ENCODE data around the gene RAI14. TPM values are rescaled to one million over a fixed set of nuclear protein-coding genes. Genes with fewer than 3 reads are reported as not detected.

The RAI14 gene
- total RNA-seq, 3 donors from 2014 or later: 12.5 to 38.7 (median 22.4) TPM

DNA sequence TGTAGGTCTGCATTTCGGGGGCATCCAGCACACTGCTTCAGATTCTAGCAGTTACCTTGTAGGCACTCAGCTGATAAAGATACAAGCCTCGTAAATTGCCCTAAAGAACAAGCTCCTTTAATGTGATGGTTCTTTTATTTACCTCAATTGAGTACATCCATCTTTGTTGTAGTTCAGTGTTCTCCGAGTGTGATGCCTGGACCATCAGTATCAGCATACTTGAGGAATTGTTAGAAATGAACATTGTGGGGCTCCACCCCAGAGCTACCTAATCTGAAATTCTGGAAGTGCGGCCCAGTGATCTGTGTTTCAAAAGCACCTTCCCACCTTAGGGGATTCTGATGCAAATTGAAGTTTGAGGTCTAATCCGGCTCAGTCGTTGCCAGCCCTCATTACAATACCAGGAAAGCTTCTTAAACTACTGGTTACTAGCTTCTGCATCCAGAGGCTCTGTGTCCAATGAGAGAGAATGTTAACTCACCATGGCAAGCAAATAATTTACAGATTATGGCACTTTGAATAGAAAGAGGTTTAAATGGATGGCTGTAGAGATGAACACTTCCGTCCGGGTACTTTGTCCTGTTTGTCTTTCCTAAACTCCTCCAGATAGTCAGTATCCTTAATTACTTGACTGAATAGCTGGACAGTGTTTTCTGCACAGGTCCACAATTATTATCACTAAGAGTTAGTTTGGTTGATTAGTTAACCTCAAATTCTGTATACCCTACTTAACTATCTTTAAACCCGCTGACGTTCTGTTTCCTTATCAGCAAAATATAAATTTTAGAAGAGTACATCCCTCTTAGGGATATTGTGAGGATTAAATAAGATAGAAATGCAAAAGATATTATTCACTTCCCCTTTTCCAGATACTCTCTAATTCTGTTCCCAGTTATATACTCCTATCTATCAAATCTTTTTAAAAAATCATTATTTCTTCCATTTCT is 47.9 kb downstream of the RAI14 start:
- H3K4me3 ChIP-seq: no peak overlapping the region
- H3K9me3 ChIP-seq: no peaks in the 10 kb centered on the region
- no peak for DNase-seq (ENCODE audit: low spot score in 2 of 2)
- no peaks in the 10 kb centered on the region for H3K4me1 ChIP-seq
- TF ChIP-seq POLR2A (IDR thresholded peaks at IDR 0.05): no peak
- TF ChIP-seq POLR2AphosphoS5 (IDR thresholded peaks at IDR 0.05): no peak
- TF ChIP-seq, protein P1, sequence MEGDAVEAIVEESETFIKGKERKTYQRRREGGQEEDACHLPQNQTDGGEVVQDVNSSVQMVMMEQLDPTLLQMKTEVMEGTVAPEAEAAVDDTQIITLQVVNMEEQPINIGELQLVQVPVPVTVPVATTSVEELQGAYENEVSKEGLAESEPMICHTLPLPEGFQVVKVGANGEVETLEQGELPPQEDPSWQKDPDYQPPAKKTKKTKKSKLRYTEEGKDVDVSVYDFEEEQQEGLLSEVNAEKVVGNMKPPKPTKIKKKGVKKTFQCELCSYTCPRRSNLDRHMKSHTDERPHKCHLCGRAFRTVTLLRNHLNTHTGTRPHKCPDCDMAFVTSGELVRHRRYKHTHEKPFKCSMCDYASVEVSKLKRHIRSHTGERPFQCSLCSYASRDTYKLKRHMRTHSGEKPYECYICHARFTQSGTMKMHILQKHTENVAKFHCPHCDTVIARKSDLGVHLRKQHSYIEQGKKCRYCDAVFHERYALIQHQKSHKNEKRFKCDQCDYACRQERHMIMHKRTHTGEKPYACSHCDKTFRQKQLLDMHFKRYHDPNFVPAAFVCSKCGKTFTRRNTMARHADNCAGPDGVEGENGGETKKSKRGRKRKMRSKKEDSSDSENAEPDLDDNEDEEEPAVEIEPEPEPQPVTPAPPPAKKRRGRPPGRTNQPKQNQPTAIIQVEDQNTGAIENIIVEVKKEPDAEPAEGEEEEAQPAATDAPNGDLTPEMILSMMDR (IDR thresholded peaks at IDR 0.05): no peak
- intact Hi-C loops (cut with DNase I; ENCODE audit: low total_unique reads): loop anchor here (10.0 kb wide), 1 partner anchor 451 kb away; no protein-coding TSS in a partner anchor
- H3K36me3 ChIP-seq: no peaks in the 10 kb centered on the region
- H3K27me3 ChIP-seq: no peaks in the 10 kb centered on the region
- H3K27ac ChIP-seq: no peak overlapping the region

DNA sequence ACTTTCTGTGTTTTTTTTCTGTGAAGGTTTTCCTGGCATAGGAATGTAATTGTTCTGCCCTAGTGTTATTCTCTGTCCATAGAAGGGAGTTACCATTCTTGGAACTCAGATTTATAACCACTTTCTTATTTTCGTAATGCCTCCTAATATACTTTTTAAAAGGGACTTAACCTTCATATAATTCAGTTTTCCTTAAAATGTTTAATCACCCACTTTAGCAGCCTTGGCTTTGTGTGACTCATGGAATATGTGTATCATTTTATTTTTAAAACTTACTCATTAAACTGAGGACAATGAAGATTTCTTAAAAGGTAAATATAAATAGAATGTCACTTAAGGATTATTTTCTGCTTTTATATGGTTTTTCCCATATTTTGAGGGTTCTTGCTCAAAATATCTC is 50.0 kb downstream of the RAI14 start:
- Histone ChIP-seq H3K27me3 (no peaks in the 10 kb centered on the region), H3K4me3 (no peak overlapping the region), H3K27ac (no peak overlapping the region), H3K4me1 (no peaks in the 10 kb centered on the region), H3K9me3 (no peaks in the 10 kb centered on the region), H3K36me3 (no peaks in the 10 kb centered on the region)
- TF ChIP-seq POLR2AphosphoS5 (IDR thresholded peaks at IDR 0.05): no peak
- TF ChIP-seq POLR2A (IDR thresholded peaks at IDR 0.05): no peak
- TF ChIP-seq, protein P1 (IDR thresholded peaks at IDR 0.05): no peak
- no peak for DNase-seq (ENCODE audit: low spot score in 2 of 2)
- intact Hi-C loops (cut with DNase I; ENCODE audit: low total_unique reads): loop anchor here (10.0 kb wide), 1 partner anchor 449 kb away; no protein-coding TSS in a partner anchor

DNA sequence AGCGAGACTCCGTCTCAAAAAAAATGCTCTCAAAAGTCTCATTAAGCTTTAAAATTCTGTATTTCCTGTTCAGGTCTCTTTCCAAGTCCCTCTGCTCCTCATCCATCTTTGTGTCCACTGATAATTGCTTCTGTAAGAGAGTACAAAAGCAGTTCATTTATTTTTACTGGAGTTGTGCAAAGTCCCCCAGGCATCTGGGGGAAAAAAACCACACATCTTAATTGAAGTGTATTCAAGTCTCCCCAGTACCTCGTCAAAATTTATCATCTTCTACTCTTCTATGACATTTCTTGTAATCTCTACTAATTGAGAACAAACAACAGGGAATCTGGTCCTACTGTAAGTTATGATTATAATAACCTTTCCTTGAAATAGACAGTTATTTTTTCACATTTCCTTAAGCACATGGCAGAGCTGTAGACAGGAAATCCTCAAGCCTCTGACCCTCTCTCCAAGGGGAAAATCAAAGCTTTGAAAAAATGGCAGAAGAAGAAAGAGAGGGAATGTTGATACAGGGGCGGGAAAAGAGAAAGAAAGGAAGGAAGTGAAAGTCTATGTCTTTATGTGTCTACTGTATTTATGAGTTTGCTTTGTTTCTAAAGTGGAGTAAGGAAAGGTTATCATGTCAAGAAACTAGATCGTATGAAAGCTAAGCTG is 51.5 kb downstream of the RAI14 start:
- no peak overlapping the region for H3K4me3 ChIP-seq
- no peak for TF ChIP-seq POLR2A (IDR thresholded peaks at IDR 0.05)
- no peak for TF ChIP-seq POLR2AphosphoS5 (IDR thresholded peaks at IDR 0.05)
- TF ChIP-seq, protein P1 (IDR thresholded peaks at IDR 0.05): no peak
- H3K27me3 ChIP-seq: no peaks in the 10 kb centered on the region
- H3K27ac ChIP-seq: no peak overlapping the region
- intact Hi-C loops (cut with DNase I; ENCODE audit: low total_unique reads): loop anchor here (10.0 kb wide), 1 partner anchor 447 kb away; no protein-coding TSS in a partner anchor
- H3K36me3 ChIP-seq: no peaks in the 10 kb centered on the region
- DNase-seq (ENCODE audit: low spot score in 2 of 2): no peak
- no peaks in the 10 kb centered on the region for H3K4me1 ChIP-seq
- no peaks in the 10 kb centered on the region for H3K9me3 ChIP-seq

DNA sequence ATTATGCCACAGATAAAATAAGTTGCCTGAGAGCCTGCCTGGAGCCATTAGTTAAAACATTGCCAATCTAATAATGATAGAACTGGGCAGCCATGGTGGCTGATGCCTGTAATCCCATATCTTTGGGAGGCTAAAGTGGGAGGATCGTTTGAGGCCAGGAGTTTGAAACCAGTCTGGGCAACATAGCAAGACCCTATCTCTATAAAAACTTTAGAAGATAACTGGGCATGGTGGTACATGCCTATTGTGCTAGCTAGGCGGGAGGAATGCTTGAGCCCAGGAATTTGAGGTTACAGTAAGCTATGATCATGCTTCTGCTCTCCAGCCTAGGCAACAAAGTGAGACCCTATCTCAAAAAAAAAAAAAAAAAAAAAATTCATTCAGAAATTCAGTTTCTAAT is 52.6 kb downstream of the RAI14 start:
- no peaks in the 10 kb centered on the region for H3K27me3 ChIP-seq
- H3K36me3 ChIP-seq: no peaks in the 10 kb centered on the region
- no peaks in the 10 kb centered on the region for H3K9me3 ChIP-seq
- H3K4me3 ChIP-seq: no peak overlapping the region
- no peak for DNase-seq (ENCODE audit: low spot score in 2 of 2)
- TF ChIP-seq POLR2AphosphoS5 (IDR thresholded peaks at IDR 0.05) (no peak), POLR2A (IDR thresholded peaks at IDR 0.05) (no peak)
- TF ChIP-seq, protein P1 (IDR thresholded peaks at IDR 0.05): no peak
- no peak overlapping the region for H3K27ac ChIP-seq
- H3K4me1 ChIP-seq: no peaks in the 10 kb centered on the region
- intact Hi-C loops (cut with DNase I; ENCODE audit: low total_unique reads): loop anchor here (10.0 kb wide), 1 partner anchor 446 kb away; no protein-coding TSS in a partner anchor
